ENCODE data around the gene FSD1L. TPM values are rescaled to one million over a fixed set of nuclear protein-coding genes. Genes with fewer than 3 reads are reported as not detected.

The FSD1L gene
- total and polyA plus RNA-seq, 2 experiments from 2014 or later: 8.8 to 10.1 TPM

DNA sequence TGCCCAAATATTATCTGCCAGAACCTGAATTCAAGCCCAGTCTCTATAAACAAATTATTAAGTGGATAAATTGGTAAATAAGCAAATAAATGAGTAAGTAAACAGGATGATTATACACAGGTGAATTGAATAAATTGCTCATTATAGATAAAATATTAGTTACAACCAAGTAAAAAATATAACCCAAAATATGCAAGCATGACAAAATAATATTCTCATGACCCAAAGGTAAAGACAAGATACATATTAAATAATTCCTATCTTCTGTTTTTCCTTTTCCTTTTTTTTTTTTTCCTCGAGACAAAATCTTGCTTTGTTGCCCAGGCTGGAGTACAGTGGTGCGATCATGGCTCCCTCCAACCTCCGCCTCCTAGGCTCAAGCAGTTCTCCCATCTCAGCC is 21.2 kb upstream of the FSD1L start:
- Histone ChIP-seq H3K27me3 (no peaks in the 10 kb centered on the region), H3K4me3 (no peak overlapping the region), H3K4me1 (ENCODE audit: low read depth) (no peaks in the 10 kb centered on the region), H3K27ac (no peak overlapping the region), H3K9me3 (ENCODE audit: low read depth) (no peaks in the 10 kb centered on the region), H3K36me3 (no peaks in the 10 kb centered on the region)
- TF ChIP-seq, protein P1, sequence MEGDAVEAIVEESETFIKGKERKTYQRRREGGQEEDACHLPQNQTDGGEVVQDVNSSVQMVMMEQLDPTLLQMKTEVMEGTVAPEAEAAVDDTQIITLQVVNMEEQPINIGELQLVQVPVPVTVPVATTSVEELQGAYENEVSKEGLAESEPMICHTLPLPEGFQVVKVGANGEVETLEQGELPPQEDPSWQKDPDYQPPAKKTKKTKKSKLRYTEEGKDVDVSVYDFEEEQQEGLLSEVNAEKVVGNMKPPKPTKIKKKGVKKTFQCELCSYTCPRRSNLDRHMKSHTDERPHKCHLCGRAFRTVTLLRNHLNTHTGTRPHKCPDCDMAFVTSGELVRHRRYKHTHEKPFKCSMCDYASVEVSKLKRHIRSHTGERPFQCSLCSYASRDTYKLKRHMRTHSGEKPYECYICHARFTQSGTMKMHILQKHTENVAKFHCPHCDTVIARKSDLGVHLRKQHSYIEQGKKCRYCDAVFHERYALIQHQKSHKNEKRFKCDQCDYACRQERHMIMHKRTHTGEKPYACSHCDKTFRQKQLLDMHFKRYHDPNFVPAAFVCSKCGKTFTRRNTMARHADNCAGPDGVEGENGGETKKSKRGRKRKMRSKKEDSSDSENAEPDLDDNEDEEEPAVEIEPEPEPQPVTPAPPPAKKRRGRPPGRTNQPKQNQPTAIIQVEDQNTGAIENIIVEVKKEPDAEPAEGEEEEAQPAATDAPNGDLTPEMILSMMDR (IDR thresholded peaks at IDR 0.05; ENCODE audit: low read depth, low read length): no peak
- DNase-seq (ENCODE audit: low read depth in 1 of 2, low spot score in 1 of 2): no peak

DNA sequence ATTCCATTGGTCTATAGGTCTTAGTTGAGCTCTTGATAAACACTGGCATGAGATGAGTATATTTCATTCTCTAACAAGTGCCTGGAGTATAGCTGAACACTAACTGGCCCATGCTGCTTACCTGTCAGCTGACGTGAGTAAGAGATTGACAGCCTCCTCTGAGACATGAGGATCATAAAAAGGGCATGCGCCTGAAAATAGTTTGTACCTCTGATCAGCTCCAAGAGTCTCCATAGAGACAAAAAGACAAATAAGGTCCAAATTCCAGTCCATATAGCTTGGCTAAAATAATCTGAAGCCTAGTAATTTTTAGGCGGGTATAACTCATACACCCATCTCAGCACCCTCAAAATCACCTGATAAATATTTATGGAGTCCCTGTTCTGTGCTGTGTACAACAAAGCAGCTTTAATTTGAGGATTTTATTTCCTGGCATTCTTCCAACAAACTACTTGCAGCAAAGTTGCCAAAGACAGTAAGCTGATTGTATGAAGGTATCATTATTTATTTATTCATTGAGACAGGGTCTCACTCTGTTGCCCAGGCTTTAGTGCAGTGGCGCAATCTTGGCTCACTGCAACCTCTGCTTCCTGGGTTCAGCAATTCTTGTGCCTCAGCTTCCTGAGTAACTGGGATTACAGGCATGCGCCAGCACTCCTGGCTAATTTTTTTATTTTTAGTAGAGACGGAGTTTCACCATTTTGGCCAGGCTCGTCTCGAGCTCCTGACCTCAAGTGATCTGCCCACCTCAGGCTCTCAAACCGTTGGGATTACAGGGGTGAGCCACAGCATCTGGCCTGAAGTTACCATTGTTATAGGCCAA is 16.2 kb upstream of the FSD1L start:
- no peaks in the 10 kb centered on the region for H3K36me3 ChIP-seq
- H3K27ac ChIP-seq: no peak overlapping the region
- DNase-seq (ENCODE audit: low read depth in 1 of 2, low spot score in 1 of 2): no peak

GRCh38 chr9:105432247-105432842 is 15.5 kb upstream of the FSD1L start:
- Histone ChIP-seq H3K4me1 (ENCODE audit: low read depth) (no peaks in the 10 kb centered on the region), H3K36me3 (no peaks in the 10 kb centered on the region), H3K27me3 (no peaks in the 10 kb centered on the region), H3K27ac (no peak overlapping the region), H3K9me3 (ENCODE audit: low read depth) (no peaks in the 10 kb centered on the region), H3K4me3 (no peak overlapping the region)
- TF ChIP-seq, protein P1 (IDR thresholded peaks at IDR 0.05; ENCODE audit: low read depth, low read length): no peak
- DNase-seq (ENCODE audit: low read depth in 1 of 2, low spot score in 1 of 2): no peak

More for the DNA sequence above, 16.2 kb upstream of the FSD1L start:
- TF ChIP-seq, protein P1 (IDR thresholded peaks at IDR 0.05; ENCODE audit: low read depth, low read length): no peak
- H3K9me3 ChIP-seq (ENCODE audit: low read depth): no peaks in the 10 kb centered on the region
- H3K4me3 ChIP-seq: no peak overlapping the region
- H3K27me3 ChIP-seq: no peaks in the 10 kb centered on the region
- no peaks in the 10 kb centered on the region for H3K4me1 ChIP-seq (ENCODE audit: low read depth)

GRCh38 chr9:105435453-105435852 is 12.4 kb upstream of the FSD1L start:
- no peak overlapping the region for H3K27ac ChIP-seq
- DNase-seq (ENCODE audit: low read depth in 1 of 2, low spot score in 1 of 2): no peak
- H3K36me3 ChIP-seq: no peaks in the 10 kb centered on the region
- H3K27me3 ChIP-seq: no peaks in the 10 kb centered on the region
- TF ChIP-seq, protein P1 (IDR thresholded peaks at IDR 0.05; ENCODE audit: low read depth, low read length): no peak
- no peaks in the 10 kb centered on the region for H3K9me3 ChIP-seq (ENCODE audit: low read depth)
- H3K4me1 ChIP-seq (ENCODE audit: low read depth): no peaks in the 10 kb centered on the region
- no peak overlapping the region for H3K4me3 ChIP-seq

GRCh38 chr9:105436783-105437182 is 11.1 kb upstream of the FSD1L start:
- Histone ChIP-seq H3K36me3 (no peaks in the 10 kb centered on the region), H3K9me3 (ENCODE audit: low read depth) (no peaks in the 10 kb centered on the region), H3K27me3 (no peaks in the 10 kb centered on the region), H3K27ac (no peak overlapping the region), H3K4me1 (ENCODE audit: low read depth) (peaks cover 8% of the 10 kb centered on the region), H3K4me3 (no peak overlapping the region)
- no peak for DNase-seq (ENCODE audit: low read depth in 1 of 2, low spot score in 1 of 2)
- TF ChIP-seq, protein P1 (IDR thresholded peaks at IDR 0.05; ENCODE audit: low read depth, low read length): no peak

Measured in cardiac muscle cell (in vitro differentiated cells and primary cell).